GM20431 (cell line): Measurements from ENCODE around the gene SIK3.

ENCODE experiments used
- in situ Hi-C: fragments of 300-500 bp; cut with MseI, MboI; formaldehyde crosslinking; loops from one replicate; pipeline ENCODE4 v1.15.0; 2020; ENCODE audit warnings: low sequenced_read_pairs; ENCODE audit not compliant: unreplicated experiment

The SIK3 gene

GRCh38 chr11:117019871-117020270, 78.4 kb downstream of the SIK3 start:
- in situ Hi-C loops = no loop called here

- in situ Hi-C loops = no loop called here
Measured at GRCh38 chr11:117017456-117017855, 80.8 kb downstream of the SIK3 start.

GRCh38 chr11:117016747-117017146, 81.5 kb downstream of the SIK3 start:
- in situ Hi-C loops = no loop called here

- in situ Hi-C loops = no loop called here
Measured at GRCh38 chr11:117016246-117016645, 82.0 kb downstream of the SIK3 start.

- in situ Hi-C loops = no loop called here
Measured at GRCh38 chr11:117011541-117011898, 86.7 kb downstream of the SIK3 start.

- in situ Hi-C loops = no loop called here
Measured at GRCh38 chr11:117010808-117011540, 87.3 kb downstream of the SIK3 start.

GRCh38 chr11:117009905-117010605, 88.2 kb downstream of the SIK3 start:
- in situ Hi-C loops = no loop called here

- in situ Hi-C loops = no loop called here
Measured at GRCh38 chr11:117005758-117006157, 92.5 kb downstream of the SIK3 start.

GRCh38 chr11:117002639-117003299, 95.5 kb downstream of the SIK3 start:
- in situ Hi-C loops = no loop called here

GRCh38 chr11:117000014-117000737, 98.1 kb downstream of the SIK3 start:
- in situ Hi-C loops = no loop called here

GRCh38 chr11:116997071-116997470, 101.2 kb downstream of the SIK3 start:
- in situ Hi-C loops = no loop called here

- in situ Hi-C loops = no loop called here
Measured at GRCh38 chr11:116994195-116994594, 104.0 kb downstream of the SIK3 start.

GRCh38 chr11:116993599-116993998, 104.6 kb downstream of the SIK3 start:
- in situ Hi-C loops = no loop called here

GRCh38 chr11:116991491-116991890, 106.7 kb downstream of the SIK3 start:
- in situ Hi-C loops = no loop called here

GRCh38 chr11:116990811-116991210, 107.4 kb downstream of the SIK3 start:
- in situ Hi-C loops = no loop called here

- in situ Hi-C loops = no loop called here
Measured at GRCh38 chr11:116990061-116990473, 108.2 kb downstream of the SIK3 start.

- in situ Hi-C loops = no loop called here
Measured at GRCh38 chr11:116989184-116989583, 109.0 kb downstream of the SIK3 start.

- in situ Hi-C loops = no loop called here
Measured at GRCh38 chr11:116986521-116987105, 111.6 kb downstream of the SIK3 start.

- in situ Hi-C loops = no loop called here
Measured at GRCh38 chr11:116984589-116984988, 113.6 kb downstream of the SIK3 start.

GRCh38 chr11:116984186-116984585, 114.0 kb downstream of the SIK3 start:
- in situ Hi-C loops = no loop called here
